SK-N-MC (cell line): ENCODE measurements around the gene MTCP1.

Source experiments
- DNase-seq: peaks from one replicate; pipeline ENCODE4 v3.0.0-alpha.2; 2011; ENCODE audit warnings: low read depth, low spot score
- H3K27ac ChIP-seq: fragments of 200-600 bp; sonication (generic); 2 replicates; pipeline ENCODE4 v1.5.1; 2016; ENCODE audit warnings: mixed run types
- H3K36me3 ChIP-seq: fragments of 200-600 bp; sonication (generic); 2 replicates; pipeline ENCODE4 v1.6.1; 2017; ENCODE audit warnings: antibody characterized with exemption, low read length, mixed read lengths; ENCODE audit not compliant: insufficient read depth
- H3K4me3 ChIP-seq: fragments of 200-600 bp; sonication (generic); 2 replicates; pipeline ENCODE4 v1.5.1; 2016
- H3K9ac ChIP-seq: fragments of 200-600 bp; sonication (generic); 2 replicates; pipeline ENCODE4 v1.8.0; 2017; ENCODE audit warnings: mixed run types, mixed read lengths; ENCODE audit not compliant: insufficient read length
- H3K9me3 ChIP-seq: fragments of 200-600 bp; sonication (generic); 2 replicates; pipeline ENCODE4 v1.6.1; 2017; ENCODE audit warnings: low read depth, mild to moderate bottlenecking, antibody characterized with exemption, low read length, moderate library complexity, mixed read lengths
- EZH2 ChIP-seq: fragments of 200-600 bp; sonication (generic); IDR thresholded peaks from one replicate; pipeline ENCODE4 v1.6.1; 2017; ENCODE audit warnings: antibody characterized with exemption
- FOXP2 ChIP-seq: optimal IDR thresholded peaks from 2 replicates; pipeline ENCODE3; 2011; ENCODE audit warnings: mild to moderate bottlenecking, moderate library complexity; ENCODE audit not compliant: insufficient read depth; ENCODE audit errors: extremely low read length, control extremely low read depth
- POLR2AphosphoS5 ChIP-seq: IDR thresholded peaks from 2 replicates; pipeline ENCODE4 v1.6.1; 2012; ENCODE audit warnings: mild to moderate bottlenecking, low read depth, low read length, borderline replicate concordance

The MTCP1 gene, protein sequence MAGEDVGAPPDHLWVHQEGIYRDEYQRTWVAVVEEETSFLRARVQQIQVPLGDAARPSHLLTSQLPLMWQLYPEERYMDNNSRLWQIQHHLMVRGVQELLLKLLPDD

DNA sequence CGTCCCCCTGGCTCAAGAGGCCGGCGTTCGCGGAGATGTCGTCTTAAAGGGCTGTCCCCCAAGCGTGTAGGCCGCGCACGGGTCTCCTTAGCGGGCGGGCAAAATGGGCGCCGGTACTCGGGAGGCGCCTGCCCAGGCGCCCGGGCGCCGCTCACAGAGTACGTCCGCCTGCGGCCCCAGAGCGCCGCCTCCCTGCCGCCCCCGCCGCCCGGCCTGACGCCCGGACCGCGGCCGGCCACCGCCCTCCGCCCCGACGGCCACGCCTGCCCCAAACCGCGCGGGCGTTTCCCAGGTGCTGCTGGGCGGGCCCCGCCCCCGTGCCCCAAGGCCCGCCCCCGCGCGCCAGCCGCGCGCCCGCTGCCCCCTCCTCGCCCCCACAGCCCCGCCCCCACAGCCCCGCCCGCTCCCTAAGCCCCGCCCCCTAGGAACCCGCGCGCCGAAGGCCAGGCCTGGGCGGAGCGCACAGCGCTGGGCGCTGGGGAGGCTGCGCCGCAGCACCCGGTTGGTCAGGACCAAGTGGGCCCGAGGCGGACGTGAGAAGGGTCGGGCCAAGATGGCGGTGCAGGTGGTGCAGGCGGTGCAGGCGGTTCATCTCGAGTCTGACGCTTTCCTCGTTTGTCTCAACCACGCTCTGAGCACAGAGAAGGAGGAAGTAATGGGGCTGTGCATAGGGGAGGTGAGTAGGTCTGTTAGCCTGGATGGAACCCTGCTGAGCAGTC, at the start of gene MTCP1, which contains the start of the genes BRCC3 and CMC4:
TSS of gene MTCP1 (minus strand) at position 162 of the 719 bp plus-strand sequence. CDS start 5,126 bp downstream, outside the sequence.
TSS of gene BRCC3 (plus strand) at position 534 of the 719 bp plus-strand sequence. CDS start at position 554, 20 bp downstream.
TSS of gene CMC4 (minus strand) at position 162 of the 719 bp plus-strand sequence. CDS start 7,113 bp downstream, outside the sequence.
- peaks cover 10% of the 10 kb centered on the region; the same call in 1 of the 2 replicates for H3K36me3 ChIP-seq
- peak within 1 kb of the TSS; percentile 83 for H3K9ac ChIP-seq
- no peak for DNase-seq
- H3K4me3 ChIP-seq, result peak within 1 kb of the TSS; percentile 86
- H3K27ac ChIP-seq, result no peak within 1 kb of the TSS
- no peaks in the 10 kb centered on the region for H3K9me3 ChIP-seq
- TF ChIP-seq EZH2 (no peak), POLR2AphosphoS5 (peak; percentile 86)

DNA sequence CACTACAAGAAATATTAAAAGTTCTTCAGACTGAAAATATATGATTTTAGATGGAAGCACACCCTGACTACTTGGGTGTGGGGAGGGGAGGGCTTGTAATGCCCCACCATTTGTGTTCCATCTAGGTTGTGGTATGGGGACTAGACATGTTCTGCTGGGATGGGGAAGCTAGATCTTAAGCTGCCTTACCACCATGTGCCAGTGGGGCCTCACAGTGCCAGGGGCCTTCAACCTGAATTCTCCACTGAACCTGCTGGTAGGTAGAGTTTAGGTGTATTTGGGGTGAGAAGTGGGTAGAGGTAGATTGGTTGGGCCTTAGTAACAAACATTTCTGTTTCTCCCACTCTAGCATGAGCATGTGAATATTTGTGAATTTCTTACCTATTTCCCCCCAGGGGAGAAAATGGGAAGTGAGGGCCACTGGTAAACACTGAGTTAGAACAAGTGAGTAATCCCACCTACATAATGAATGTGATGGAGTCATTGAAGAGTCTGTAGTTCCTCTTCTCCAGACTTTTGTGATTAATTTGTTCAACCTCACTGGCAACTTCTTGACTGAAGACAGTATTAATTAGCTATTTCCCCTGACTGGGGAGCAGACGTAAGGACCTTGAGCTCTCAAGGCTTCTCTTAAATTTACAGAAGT, 44.4 kb upstream of the MTCP1 start:
- no peak for TF ChIP-seq FOXP2
- TF ChIP-seq EZH2, result no peak
- no peak for TF ChIP-seq POLR2AphosphoS5
- H3K27ac ChIP-seq, result no peak overlapping the region
- no peak overlapping the region for H3K9ac ChIP-seq
- H3K36me3 ChIP-seq, result peaks cover 23% of the 10 kb centered on the region
- H3K4me3 ChIP-seq, result no peak overlapping the region
- H3K9me3 ChIP-seq, result no peaks in the 10 kb centered on the region
- no peak for DNase-seq

DNA sequence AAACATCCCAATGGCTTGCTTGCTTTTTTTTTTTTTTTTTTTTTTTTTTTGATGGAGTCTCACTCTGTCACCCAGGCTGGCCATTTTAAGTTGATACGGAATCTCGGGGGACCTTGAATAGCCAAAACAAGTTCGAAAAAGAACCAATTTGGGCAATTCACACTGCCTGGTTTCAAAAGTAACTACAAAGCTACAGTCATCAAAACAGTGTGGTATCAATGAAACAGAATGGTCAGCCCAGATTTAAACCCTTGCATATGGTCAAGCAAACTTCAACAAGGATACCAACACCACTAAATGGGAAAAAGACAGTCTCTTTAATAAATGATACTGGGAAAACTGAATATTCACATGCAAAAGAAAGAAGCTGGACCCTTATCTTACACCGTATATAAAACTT, 42.2 kb upstream of the MTCP1 start:
- peaks cover 20% of the 10 kb centered on the region for H3K36me3 ChIP-seq
- no peak overlapping the region for H3K27ac ChIP-seq
- no peak overlapping the region for H3K4me3 ChIP-seq
- no peaks in the 10 kb centered on the region for H3K9me3 ChIP-seq
- H3K9ac ChIP-seq, result no peak overlapping the region
- no peak for DNase-seq
- TF ChIP-seq EZH2 (no peak), POLR2AphosphoS5 (no peak), FOXP2 (no peak)

DNA sequence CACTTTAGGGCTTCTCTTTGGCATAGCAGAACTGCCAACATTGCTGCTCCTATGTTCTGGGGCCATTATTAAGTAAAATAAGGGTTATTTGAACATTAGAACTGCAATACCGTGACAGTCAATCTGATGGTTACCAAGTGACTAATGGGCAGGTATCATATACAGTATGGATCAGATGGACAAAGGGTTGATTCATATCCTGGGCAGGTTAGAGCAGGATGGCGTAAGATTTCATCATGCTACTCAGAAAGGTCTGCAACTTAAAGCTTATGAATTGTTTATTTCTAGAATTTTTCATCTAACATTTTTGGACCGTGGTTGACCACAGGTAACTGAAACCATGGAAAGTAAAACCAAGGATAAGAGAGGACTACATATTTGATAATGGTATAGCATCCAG, 41.2 kb upstream of the MTCP1 start:
- no peak overlapping the region for H3K9ac ChIP-seq
- no peak for DNase-seq
- H3K4me3 ChIP-seq, result no peak overlapping the region

DNA sequence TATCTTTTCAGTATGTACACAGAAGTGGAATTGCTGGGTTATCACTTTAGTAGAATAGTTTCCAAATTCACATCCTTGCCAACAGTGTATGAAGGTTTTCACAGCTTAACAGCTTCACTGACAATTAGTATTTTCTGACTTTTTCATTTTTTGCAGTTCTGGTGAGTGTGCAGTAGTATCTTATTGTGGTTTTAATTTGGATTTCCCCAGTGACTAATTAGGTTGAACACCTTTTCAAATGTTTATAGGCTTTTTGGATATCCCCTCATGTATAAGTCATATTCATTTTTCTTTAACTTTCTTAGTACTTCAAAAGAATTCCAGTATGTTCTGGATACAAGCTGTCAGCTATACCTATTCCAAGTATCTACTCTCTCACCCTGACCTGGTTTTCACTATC, 37.5 kb upstream of the MTCP1 start:
- no peak overlapping the region for H3K9ac ChIP-seq
- TF ChIP-seq POLR2AphosphoS5 (no peak), FOXP2 (no peak), EZH2 (no peak)
- H3K9me3 ChIP-seq, result no peaks in the 10 kb centered on the region
- H3K36me3 ChIP-seq, result peaks cover 19% of the 10 kb centered on the region
- no peak overlapping the region for H3K27ac ChIP-seq
- no peak overlapping the region for H3K4me3 ChIP-seq
- DNase-seq, result no peak

More for the DNA sequence above, 41.2 kb upstream of the MTCP1 start:
- H3K9me3 ChIP-seq, result no peaks in the 10 kb centered on the region
- H3K36me3 ChIP-seq, result peaks cover 25% of the 10 kb centered on the region
- no peak overlapping the region for H3K27ac ChIP-seq
- TF ChIP-seq POLR2AphosphoS5 (no peak), EZH2 (no peak), FOXP2 (no peak)

GRCh38 chrX:155105919-155106318, 35.0 kb upstream of the MTCP1 start:
- Histone ChIP-seq H3K36me3 (peaks cover 10% of the 10 kb centered on the region; the same call in 1 of the 2 replicates), H3K4me3 (no peak overlapping the region), H3K27ac (no peak overlapping the region), H3K9me3 (no peaks in the 10 kb centered on the region), H3K9ac (no peak overlapping the region)
- TF ChIP-seq POLR2AphosphoS5, result no peak
- no peak for TF ChIP-seq EZH2
- no peak for TF ChIP-seq FOXP2
- DNase-seq, result no peak

GRCh38 chrX:155094468-155095061, 23.6 kb upstream of the MTCP1 start:
- DNase-seq, result no peak
- Histone ChIP-seq H3K4me3 (no peak overlapping the region), H3K9ac (no peak overlapping the region), H3K36me3 (peaks cover 12% of the 10 kb centered on the region), H3K9me3 (no peaks in the 10 kb centered on the region), H3K27ac (no peak overlapping the region)
- TF ChIP-seq POLR2AphosphoS5, result no peak
- no peak for TF ChIP-seq FOXP2
- no peak for TF ChIP-seq EZH2

- Histone ChIP-seq H3K9me3 (no peaks in the 10 kb centered on the region), H3K4me3 (no peak overlapping the region), H3K27ac (no peak overlapping the region), H3K36me3 (peaks cover 3% of the 10 kb centered on the region; the same call in 1 of the 2 replicates), H3K9ac (no peak overlapping the region)
- no peak for DNase-seq
- TF ChIP-seq EZH2 (no peak), POLR2AphosphoS5 (no peak), FOXP2 (no peak)
Observed at GRCh38 chrX:155086961-155087735, 16.2 kb upstream of the MTCP1 start.
